ENCODE measurements around the gene AOC1.

- TF ChIP-seq REST (IDR thresholded peaks at IDR 0.05; ENCODE audit: insufficient read depth in 1 of 2, low read depth in 2 of 2, low read length in 2 of 2) (no peak), POLR2AphosphoS5 (IDR thresholded peaks at IDR 0.05; ENCODE audit: low read depth, low read length) (no peak), SIN3A (IDR thresholded peaks at IDR 0.05; ENCODE audit: borderline replicate concordance, insufficient read depth, low read length) (no peak)
These were observed 38.7 kb downstream of the AOC1 start for GRCh38 chr7:150890853-150891584.
